ENCODE results near the gene PCSK7.
"Not testable (repeated sequence)": the region's sequence is repeated elsewhere in the genome, so short reads cannot be mapped to it uniquely, and the experiment has no call there.

Gene PCSK7

GRCh38 chr11:117231842-117232091, at the start of gene PCSK7:
Gene PCSK7, minus strand, starts transcription at chr11:117232073. Its CDS starts 2,229 bp downstream, at chr11:117229844.
- H3K4me3 ChIP-seq (ENCODE audit: control insufficient read depth, low read depth, low read length) = peak within 1 kb of the TSS; percentile 94
- no peak for DNase-seq (ENCODE audit: low read depth)
- TF ChIP-seq CTCF (conservative IDR thresholded peaks at IDR 0.05; ENCODE audit: control insufficient read depth, insufficient read depth, low read depth, low read length) = no peak

- no peak for TF ChIP-seq CTCF (conservative IDR thresholded peaks at IDR 0.05; ENCODE audit: control insufficient read depth, insufficient read depth, low read depth, low read length)
- no peak overlapping the region for H3K4me3 ChIP-seq (ENCODE audit: control insufficient read depth, low read depth, low read length)
- DNase-seq (ENCODE audit: low read depth) = peak; percentile 99
Observed at GRCh38 chr11:117281159-117281558, 49.3 kb upstream of the PCSK7 start.

- no peak for DNase-seq (ENCODE audit: low read depth)
- TF ChIP-seq CTCF (conservative IDR thresholded peaks at IDR 0.05; ENCODE audit: control insufficient read depth, insufficient read depth, low read depth, low read length) = no peak
- no peak overlapping the region for H3K4me3 ChIP-seq (ENCODE audit: control insufficient read depth, low read depth, low read length)
Observed at GRCh38 chr11:117279711-117280376, 48.0 kb upstream of the PCSK7 start.

- TF ChIP-seq CTCF (conservative IDR thresholded peaks at IDR 0.05; ENCODE audit: control insufficient read depth, insufficient read depth, low read depth, low read length) = no peak
- no peak for DNase-seq (ENCODE audit: low read depth)
- no peak overlapping the region for H3K4me3 ChIP-seq (ENCODE audit: control insufficient read depth, low read depth, low read length)
Observed at GRCh38 chr11:117278347-117278746, 46.5 kb upstream of the PCSK7 start.

GRCh38 chr11:117273550-117274289, 41.8 kb upstream of the PCSK7 start:
- no peak overlapping the region for H3K4me3 ChIP-seq (ENCODE audit: control insufficient read depth, low read depth, low read length)
- TF ChIP-seq CTCF (conservative IDR thresholded peaks at IDR 0.05; ENCODE audit: control insufficient read depth, insufficient read depth, low read depth, low read length) = no peak
- peak; percentile 91 for DNase-seq (ENCODE audit: low read depth)

GRCh38 chr11:117272175-117272574, 40.3 kb upstream of the PCSK7 start:
- H3K4me3 ChIP-seq (ENCODE audit: control insufficient read depth, low read depth, low read length); DNase-seq (ENCODE audit: low read depth): not testable (repeated sequence)

GRCh38 chr11:117271208-117271607, 39.3 kb upstream of the PCSK7 start:
- no peak for TF ChIP-seq CTCF (conservative IDR thresholded peaks at IDR 0.05; ENCODE audit: control insufficient read depth, insufficient read depth, low read depth, low read length)
- H3K4me3 ChIP-seq (ENCODE audit: control insufficient read depth, low read depth, low read length) = no peak overlapping the region
- DNase-seq (ENCODE audit: low read depth) = no peak

Data from fibroblast of mammary gland (primary cell).